Chondrocyte (in vitro differentiated cells): ENCODE results near the gene AMOT. TPM values are rescaled to one million over a fixed set of nuclear protein-coding genes. Genes with fewer than 3 reads are reported as not detected.

Experiments
- DNase-seq: peaks from one replicate; pipeline ENCODE4 v3.0.0; 2021; ENCODE audit warnings: mixed read lengths, low spot score
- H3K27ac Mint-ChIP-seq: one replicate; pipeline ENCODE4 v1.8.0; 2021; ENCODE audit warnings: mild to moderate bottlenecking, moderate library complexity, mixed read lengths; ENCODE audit not compliant: unreplicated experiment
- H3K27me3 Mint-ChIP-seq: 2 replicates; pipeline ENCODE4 v1.8.0; 2021; ENCODE audit warnings: low read depth, mixed read lengths
- H3K36me3 Mint-ChIP-seq: 2 replicates; pipeline ENCODE4 v1.8.0; 2021; ENCODE audit warnings: low read depth, mixed read lengths
- H3K4me1 Mint-ChIP-seq: 2 replicates; pipeline ENCODE4 v1.8.0; 2021; ENCODE audit warnings: low read depth, mild to moderate bottlenecking, mixed read lengths
- H3K4me3 Mint-ChIP-seq: one replicate; pipeline ENCODE4 v1.8.0; 2021; ENCODE audit warnings: mild to moderate bottlenecking, moderate library complexity, mixed read lengths; ENCODE audit not compliant: unreplicated experiment
- H3K9me3 Mint-ChIP-seq: 2 replicates; pipeline ENCODE4 v1.8.0; 2021; ENCODE audit warnings: low read depth, mixed read lengths
- CTCF ChIP-seq: fragments of 200-600 bp; sonication (generic); IDR thresholded peaks from 2 replicates; pipeline ENCODE4 v1.5.0; 2021; ENCODE audit warnings: antibody characterized with exemption, mild to moderate bottlenecking, moderate library complexity
- total RNA-seq: library from RNA; stranded (reverse); gene quantifications from 3 replicates; pipeline ENCODE4 v1.2.1, GENCODE V29; 2021

The AMOT gene
- total RNA-seq, 1 donor from 2014 or later: 7.9 TPM

GRCh38 chrX:112761242-112762207, 79.1 kb downstream of the AMOT start:
- H3K9me3 Mint-ChIP-seq: no peaks in the 10 kb centered on the region
- TF ChIP-seq CTCF: no peak
- no peak overlapping the region for H3K27ac Mint-ChIP-seq
- no peaks in the 10 kb centered on the region for H3K27me3 Mint-ChIP-seq
- no peak overlapping the region for H3K4me3 Mint-ChIP-seq
- H3K4me1 Mint-ChIP-seq: peaks cover 21% of the 10 kb centered on the region
- no peak for DNase-seq
- no peaks in the 10 kb centered on the region for H3K36me3 Mint-ChIP-seq

GRCh38 chrX:112760697-112761096, 79.9 kb downstream of the AMOT start:
- DNase-seq: no peak
- H3K4me3 Mint-ChIP-seq: no peak overlapping the region

GRCh38 chrX:112759966-112760365, 80.7 kb downstream of the AMOT start:
- no peaks in the 10 kb centered on the region for H3K36me3 Mint-ChIP-seq
- no peaks in the 10 kb centered on the region for H3K27me3 Mint-ChIP-seq
- H3K9me3 Mint-ChIP-seq: no peaks in the 10 kb centered on the region
- H3K27ac Mint-ChIP-seq: peak overlapping the region; percentile 47
- H3K4me1 Mint-ChIP-seq: peaks cover 21% of the 10 kb centered on the region
- DNase-seq: no peak
- H3K4me3 Mint-ChIP-seq: no peak overlapping the region
- no peak for TF ChIP-seq CTCF

More at GRCh38 chrX:112760697-112761096, 79.9 kb downstream of the AMOT start:
- H3K9me3 Mint-ChIP-seq: no peaks in the 10 kb centered on the region
- H3K4me1 Mint-ChIP-seq: peaks cover 21% of the 10 kb centered on the region
- no peaks in the 10 kb centered on the region for H3K36me3 Mint-ChIP-seq
- peak; percentile 67 for TF ChIP-seq CTCF
- no peaks in the 10 kb centered on the region for H3K27me3 Mint-ChIP-seq
- no peak overlapping the region for H3K27ac Mint-ChIP-seq

GRCh38 chrX:112759512-112759911, 81.1 kb downstream of the AMOT start:
- DNase-seq: no peak
- Mint-ChIP-seq H3K36me3 (no peaks in the 10 kb centered on the region), H3K9me3 (no peaks in the 10 kb centered on the region)

More at GRCh38 chrX:112759512-112759911, 81.1 kb downstream of the AMOT start:
- peaks cover 21% of the 10 kb centered on the region for H3K4me1 Mint-ChIP-seq
- H3K27ac Mint-ChIP-seq: no peak overlapping the region
- no peak for TF ChIP-seq CTCF
- no peaks in the 10 kb centered on the region for H3K27me3 Mint-ChIP-seq
- H3K4me3 Mint-ChIP-seq: no peak overlapping the region
